K562 (cell line): Measurements from ENCODE around the gene PBX2. TPM values are rescaled to one million over a fixed set of nuclear protein-coding genes. Genes with fewer than 3 reads are reported as not detected.

Experiments
- ELF4 ChIP-seq: fragments of 450-650 bp; formaldehyde crosslinking; IDR thresholded peaks from 2 replicates; pipeline ENCODE4 v1.4.0; 2022; ENCODE audit warnings: missing genetic modification characterization
- ELK1 ChIP-seq: sonication (generic); formaldehyde crosslinking; IDR thresholded peaks from 2 replicates; pipeline ENCODE4 v1.8.1; 2022; ENCODE audit warnings: missing genetic modification reagents
- ETS1 ChIP-seq: conservative IDR thresholded peaks from 2 replicates; pipeline ENCODE4 v1.6.1; 2011; ENCODE audit warnings: low read depth, mild to moderate bottlenecking, low read length; ENCODE audit not compliant: control insufficient read depth
- HMGXB4 ChIP-seq: sonication (generic); formaldehyde crosslinking; IDR thresholded peaks from 2 replicates; pipeline ENCODE4 v1.8.1; 2023; ENCODE audit warnings: mild to moderate bottlenecking, missing genetic modification reagents
- KLF1 ChIP-seq: fragments of 450-650 bp; IDR thresholded peaks from 2 replicates; pipeline ENCODE4 v1.6.1; 2016; ENCODE audit warnings: missing genetic modification characterization, missing compliant biosample characterization
- MXI1 ChIP-seq: IDR thresholded peaks from 2 replicates; pipeline ENCODE4 v1.6.1; 2011; ENCODE audit warnings: low read depth, mild to moderate bottlenecking, improper control_type of control experiment, low read length
- PCBP2 ChIP-seq: fragments of 200-400 bp; formaldehyde crosslinking; IDR thresholded peaks from 2 replicates; pipeline ENCODE4 v1.6.1; 2018; ENCODE audit warnings: low read length, low read depth, mild to moderate bottlenecking, moderate library complexity; ENCODE audit not compliant: poor library complexity, severe bottlenecking
- PHB2 ChIP-seq: fragments of 450-650 bp; IDR thresholded peaks from 2 replicates; pipeline ENCODE4 v1.6.1; 2017; ENCODE audit warnings: low read depth
- PHF8 ChIP-seq: fragments of 200-600 bp; sonication (generic); IDR thresholded peaks from 2 replicates; pipeline ENCODE4 v1.6.1; 2012; ENCODE audit warnings: mixed run types, mild to moderate bottlenecking, inconsistent platforms, low read length, moderate library complexity, borderline replicate concordance
- SRSF3 ChIP-seq: fragments of 200-400 bp; formaldehyde crosslinking; IDR thresholded peaks from 2 replicates; pipeline ENCODE4 v1.6.1; 2016; ENCODE audit warnings: mild to moderate bottlenecking, low read length, moderate library complexity; ENCODE audit not compliant: insufficient read depth
- SUPT5H ChIP-seq: fragments of 450-650 bp; IDR thresholded peaks from 2 replicates; pipeline ENCODE4 v1.6.1; 2016
- THRB ChIP-seq: fragments of 450-650 bp; formaldehyde crosslinking; conservative IDR thresholded peaks from 2 replicates; pipeline ENCODE4 v1.4.0; 2022; ENCODE audit warnings: mild to moderate bottlenecking, missing genetic modification characterization
- USF1 ChIP-seq: sonication (generic); formaldehyde crosslinking; IDR thresholded peaks from 2 replicates; pipeline ENCODE4 v1.9.0; 2022; ENCODE audit warnings: mild to moderate bottlenecking, missing genetic modification reagents
- ZBTB7A ChIP-seq: IDR thresholded peaks from 2 replicates; pipeline ENCODE4 v1.6.1; 2011; ENCODE audit warnings: low read depth, mild to moderate bottlenecking, low read length, moderate library complexity, borderline replicate concordance; ENCODE audit not compliant: control insufficient read depth
- ZFPM2 ChIP-seq: fragments of 250-450 bp; sonication (Bioruptor Pico); IDR thresholded peaks from 2 replicates; pipeline ENCODE4 v1.5.1; 2022; ENCODE audit warnings: mild to moderate bottlenecking
- ZNF124 ChIP-seq: sonication (generic); formaldehyde crosslinking; IDR thresholded peaks from 2 replicates; pipeline ENCODE4 v1.8.1; 2022; ENCODE audit warnings: missing genetic modification reagents
- ZNF134 ChIP-seq: fragments of 250-450 bp; sonication (Bioruptor Pico); conservative IDR thresholded peaks from 2 replicates; pipeline ENCODE4 v1.4.0; 2020
- ZNF232 ChIP-seq: sonication (generic); formaldehyde crosslinking; IDR thresholded peaks from 2 replicates; pipeline ENCODE4 v1.8.0; 2022; ENCODE audit warnings: mild to moderate bottlenecking, missing genetic modification reagents
- ZNF408 ChIP-seq: fragments of 250-450 bp; sonication (Bioruptor Pico); IDR thresholded peaks from 2 replicates; pipeline ENCODE4 v1.4.0; 2020; ENCODE audit warnings: low read depth, mild to moderate bottlenecking, moderate library complexity
- ZNF444 ChIP-seq: fragments of 250-450 bp; sonication (Bioruptor Pico); IDR thresholded peaks from 2 replicates; pipeline ENCODE4 v1.4.0; 2020; ENCODE audit warnings: mild to moderate bottlenecking, moderate library complexity
- polyA plus RNA-seq, 8 experiments: library from polyadenylated mRNA; depleted of rRNA in 4 of 8; stranded (reverse) in 5 of 8; unstranded in 3 of 8; fragments of >200 nt; fragmentation: Nextera tagmentation in 2 of 8; fragmentation: Illumina TruSeq in 1 of 8; extraction: Ambion mirVana in 2 of 8; extraction: Trizol in 1 of 8; gene quantifications; 2 replicates each; pipeline versions ENCODE4 v1.2.1 to v1.2.3, GENCODE V29; 2011 to 2014; ENCODE audit warnings: inconsistent platforms in 1 of 8, missing spikeins in 1 of 8
- total RNA-seq, 7 experiments: library from RNA; depleted of rRNA in 6 of 7; stranded (reverse); fragments of >200 nt in 6 of 7; fragmentation: Illumina TruSeq in 2 of 7; extraction: Trizol in 2 of 7; gene quantifications; 2 replicates each; pipeline versions ENCODE4 v1.2.1 to v1.2.3, GENCODE V29; 2011 to 2021; ENCODE audit warnings: low replicate concordance in 1 of 7

PBX2 gene
- total and polyA plus RNA-seq, 9 of the 15 experiments (the other 6 are each of a cell fraction or from before 2014, with no cell fraction given), result 1.9 to 134 (median 62.5) TPM

- TF ChIP-seq ELK1 (no peak), SUPT5H (peak; percentile 96), ZNF134 (CRISPR knock-in tag) (no peak), ETS1 (peak; percentile 67), HMGXB4 (CRISPR knock-in tag) (peak; percentile 48; the same call in 1 of the 2 replicates), ZNF232 (peak; percentile 0; the same call in 1 of the 2 replicates), ZNF408 (CRISPR knock-in tag) (no peak), ELF4 (peak; percentile 48; the same call in 1 of the 2 replicates), PHB2 (no peak; the same call in none of the 2 replicates), KLF1 (no peak), ZNF444 (CRISPR knock-in tag) (no peak), ZBTB7A (peak; percentile 58; the same call in 1 of the 2 replicates), ZNF124 (CRISPR knock-in tag) (no peak), USF1 (peak; percentile 1; the same call in 1 of the 2 replicates), ZFPM2 (CRISPR knock-in tag) (no peak), PHF8 (peak; percentile 89), PCBP2 (no peak), SRSF3 (0 out of 2 replicates have a peak, but pooled peaks have one; percentile 79), MXI1 (peak; percentile 85), THRB (CRISPR knock-in tag) (peak; percentile 78; the same call in 1 of the 2 replicates)
Observed at GRCh38 chr6:32195902-32196681, 6.1 kb upstream of the PBX2 start (continued).
